ENCODE measurements around the gene DCANP1. TPM values are rescaled to one million over a fixed set of nuclear protein-coding genes. Genes with fewer than 3 reads are reported as not detected.
A peak's percentile ranks its signal among the peaks of the same experiment; 100 is the strongest.

The DCANP1 gene
- total and polyA plus RNA-seq, 2 donors from 2014 or later, result not detected

GRCh38 chr5:135425641-135426040, 21.5 kb downstream of the DCANP1 start:
- Histone ChIP-seq H3K36me3 (ENCODE audit: control insufficient read depth in 2 of 3, insufficient read depth in 3 of 3, low read length in 3 of 3) (no peaks in the 10 kb centered on the region), H3K27ac (ENCODE audit: low read depth in 2 of 2, low read length in 2 of 2) (no peak overlapping the region), H3K9ac (ENCODE audit: low read length in 3 of 3) (no peak overlapping the region), H3K9me3 (ENCODE audit: control insufficient read depth in 2 of 3, insufficient read depth in 1 of 3, low read length in 3 of 3) (peaks cover 0 to 13% (median 0%) of the 10 kb centered on the region in 3 donors), H3K4me1 (ENCODE audit: control insufficient read depth in 2 of 3, insufficient read depth in 2 of 3, low read depth in 1 of 3, low read length in 3 of 3) (no peaks in the 10 kb centered on the region), H3K4me3 (ENCODE audit: low read length in 3 of 3) (no peak overlapping the region), H3K27me3 (ENCODE audit: control insufficient read depth, insufficient read depth, low read length) (no peaks in the 10 kb centered on the region)
- intact Hi-C loops (cut with DNase I), result no loop called here
- no peak for TF ChIP-seq CTCF (IDR thresholded peaks at IDR 0.05; ENCODE audit: borderline replicate concordance, extremely low read depth, insufficient read depth)
- no peak for DNase-seq
- FAIRE-seq, result no peak

- no peaks in the 10 kb centered on the region for H3K4me1 ChIP-seq (ENCODE audit: control insufficient read depth in 2 of 3, insufficient read depth in 2 of 3, low read depth in 1 of 3, low read length in 3 of 3)
- peaks cover 0 to 14% (median 0%) of the 10 kb centered on the region in 3 donors for H3K9me3 ChIP-seq (ENCODE audit: control insufficient read depth in 2 of 3, insufficient read depth in 1 of 3, low read length in 3 of 3)
- no peaks in the 10 kb centered on the region for H3K27me3 ChIP-seq (ENCODE audit: control insufficient read depth, insufficient read depth, low read length)
- intact Hi-C loops (cut with DNase I), result no loop called here
- no peak overlapping the region for H3K4me3 ChIP-seq (ENCODE audit: low read length in 3 of 3)
- no peak overlapping the region for H3K27ac ChIP-seq (ENCODE audit: low read depth in 2 of 2, low read length in 2 of 2)
- H3K36me3 ChIP-seq (ENCODE audit: control insufficient read depth in 2 of 3, insufficient read depth in 3 of 3, low read length in 3 of 3), result no peaks in the 10 kb centered on the region
- FAIRE-seq (no peak), DNase-seq (no peak)
- TF ChIP-seq CTCF (IDR thresholded peaks at IDR 0.05; ENCODE audit: borderline replicate concordance, extremely low read depth, insufficient read depth), result no peak
- H3K9ac ChIP-seq (ENCODE audit: low read length in 3 of 3), result no peak overlapping the region
Observed at GRCh38 chr5:135423846-135424168, 23.3 kb downstream of the DCANP1 start.

GRCh38 chr5:135423146-135423845, 23.9 kb downstream of the DCANP1 start:
- Histone ChIP-seq H3K27me3 (ENCODE audit: control insufficient read depth, insufficient read depth, low read length) (no peaks in the 10 kb centered on the region), H3K27ac (ENCODE audit: low read depth in 2 of 2, low read length in 2 of 2) (no peak overlapping the region), H3K9me3 (ENCODE audit: control insufficient read depth in 2 of 3, insufficient read depth in 1 of 3, low read length in 3 of 3) (peaks cover 0 to 9% (median 0%) of the 10 kb centered on the region in 3 donors), H3K4me3 (ENCODE audit: low read length in 3 of 3) (no peak overlapping the region), H3K4me1 (ENCODE audit: control insufficient read depth in 2 of 3, insufficient read depth in 2 of 3, low read depth in 1 of 3, low read length in 3 of 3) (no peaks in the 10 kb centered on the region), H3K36me3 (ENCODE audit: control insufficient read depth in 2 of 3, insufficient read depth in 3 of 3, low read length in 3 of 3) (no peaks in the 10 kb centered on the region), H3K9ac (ENCODE audit: low read length in 3 of 3) (no peak overlapping the region)
- FAIRE-seq, result no peak
- intact Hi-C loops (cut with DNase I), result no loop called here
- no peak for DNase-seq
- TF ChIP-seq CTCF (IDR thresholded peaks at IDR 0.05; ENCODE audit: borderline replicate concordance, extremely low read depth, insufficient read depth), result no peak

GRCh38 chr5:135422419-135422818, 24.7 kb downstream of the DCANP1 start:
- Histone ChIP-seq H3K4me1 (ENCODE audit: control insufficient read depth in 2 of 3, insufficient read depth in 2 of 3, low read depth in 1 of 3, low read length in 3 of 3) (no peaks in the 10 kb centered on the region), H3K9ac (ENCODE audit: low read length in 3 of 3) (no peak overlapping the region), H3K4me3 (ENCODE audit: low read length in 3 of 3) (no peak overlapping the region), H3K27me3 (ENCODE audit: control insufficient read depth, insufficient read depth, low read length) (no peaks in the 10 kb centered on the region), H3K9me3 (ENCODE audit: control insufficient read depth in 2 of 3, insufficient read depth in 1 of 3, low read length in 3 of 3) (peaks cover 0 to 4% (median 0%) of the 10 kb centered on the region in 3 donors), H3K36me3 (ENCODE audit: control insufficient read depth in 2 of 3, insufficient read depth in 3 of 3, low read length in 3 of 3) (no peaks in the 10 kb centered on the region), H3K27ac (ENCODE audit: low read depth in 2 of 2, low read length in 2 of 2) (no peak overlapping the region)
- FAIRE-seq, result peak; percentile 97
- intact Hi-C loops (cut with DNase I), result no loop called here
- no peak for TF ChIP-seq CTCF (IDR thresholded peaks at IDR 0.05; ENCODE audit: borderline replicate concordance, extremely low read depth, insufficient read depth)
- DNase-seq, result no peak
